ENCODE results near the gene NLRP6. TPM values are rescaled to one million over a fixed set of nuclear protein-coding genes. Genes with fewer than 3 reads are reported as not detected.

Gene NLRP6
- total RNA-seq, 1 donor: not detected

- DNase-seq (ENCODE audit: insufficient read length, low spot score, missing footprints): no peak
- Histone ChIP-seq H3K9me3 (ENCODE audit: low read depth, low read length) (no peaks in the 10 kb centered on the region), H3K4me1 (ENCODE audit: insufficient read depth, low read length) (no peaks in the 10 kb centered on the region), H3K4me2 (ENCODE audit: insufficient read depth, low read length) (no peak overlapping the region), H3K27me3 (ENCODE audit: insufficient read depth, low read length) (no peaks in the 10 kb centered on the region), H2AFZ (ENCODE audit: low read length) (no peak overlapping the region), H3K27ac (ENCODE audit: low read depth, low read length) (no peak overlapping the region), H3K4me3 (ENCODE audit: insufficient read depth, low read length) (no peak overlapping the region), H3K36me3 (ENCODE audit: insufficient read depth, low read length) (peaks cover 47% of the 10 kb centered on the region), H4K20me1 (ENCODE audit: insufficient read depth, low read length) (peaks cover 4% of the 10 kb centered on the region), H3K79me2 (ENCODE audit: insufficient read depth, low read length) (no peaks in the 10 kb centered on the region)
- no peak for TF ChIP-seq CTCF (IDR thresholded peaks at IDR 0.05; ENCODE audit: extremely low read depth, low read depth, low read length)
Observed at GRCh38 chr11:253160-253885, 24.9 kb upstream of the NLRP6 start.

- H4K20me1 ChIP-seq (ENCODE audit: insufficient read depth, low read length): peaks cover 4% of the 10 kb centered on the region
- H3K4me1 ChIP-seq (ENCODE audit: insufficient read depth, low read length): no peaks in the 10 kb centered on the region
- DNase-seq (ENCODE audit: insufficient read length, low spot score, missing footprints): no peak
- H3K9me3 ChIP-seq (ENCODE audit: low read depth, low read length): no peaks in the 10 kb centered on the region
- TF ChIP-seq CTCF (IDR thresholded peaks at IDR 0.05; ENCODE audit: extremely low read depth, low read depth, low read length): no peak
- no peak overlapping the region for H3K4me2 ChIP-seq (ENCODE audit: insufficient read depth, low read length)
- H2AFZ ChIP-seq (ENCODE audit: low read length): no peak overlapping the region
- no peak overlapping the region for H3K4me3 ChIP-seq (ENCODE audit: insufficient read depth, low read length)
- H3K27ac ChIP-seq (ENCODE audit: low read depth, low read length): no peak overlapping the region
- peaks cover 42% of the 10 kb centered on the region for H3K36me3 ChIP-seq (ENCODE audit: insufficient read depth, low read length)
- H3K79me2 ChIP-seq (ENCODE audit: insufficient read depth, low read length): no peaks in the 10 kb centered on the region
- H3K27me3 ChIP-seq (ENCODE audit: insufficient read depth, low read length): peaks cover 2% of the 10 kb centered on the region
Observed at GRCh38 chr11:253886-254270, 24.3 kb upstream of the NLRP6 start.

DNA sequence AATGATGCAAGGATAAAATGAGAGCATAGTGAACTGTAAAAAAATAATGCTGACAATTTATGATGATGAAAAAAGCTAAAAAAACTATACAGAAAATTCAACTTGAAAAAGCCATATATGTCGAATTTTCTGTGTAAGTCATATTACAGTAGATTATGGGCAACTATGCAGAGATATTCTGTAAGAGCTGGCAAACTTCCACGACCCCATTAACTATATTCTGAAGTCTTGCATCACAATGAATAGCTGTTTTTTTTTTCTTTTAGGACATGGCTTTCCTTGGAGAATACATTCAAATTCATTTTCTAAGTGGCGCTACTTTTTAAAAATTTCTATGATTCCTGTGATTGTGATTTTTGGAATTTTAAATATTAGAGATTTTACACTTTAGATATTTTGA, 23.0 kb upstream of the NLRP6 start:
- H3K4me2 ChIP-seq (ENCODE audit: insufficient read depth, low read length): no peak overlapping the region
- no peaks in the 10 kb centered on the region for H3K9me3 ChIP-seq (ENCODE audit: low read depth, low read length)
- H3K4me3 ChIP-seq (ENCODE audit: insufficient read depth, low read length): no peak overlapping the region
- no peak for DNase-seq (ENCODE audit: insufficient read length, low spot score, missing footprints)
- H3K27me3 ChIP-seq (ENCODE audit: insufficient read depth, low read length): peaks cover 11% of the 10 kb centered on the region
- no peak overlapping the region for H2AFZ ChIP-seq (ENCODE audit: low read length)
- peaks cover 3% of the 10 kb centered on the region for H4K20me1 ChIP-seq (ENCODE audit: insufficient read depth, low read length)
- H3K79me2 ChIP-seq (ENCODE audit: insufficient read depth, low read length): no peaks in the 10 kb centered on the region
- H3K4me1 ChIP-seq (ENCODE audit: insufficient read depth, low read length): no peaks in the 10 kb centered on the region
- H3K36me3 ChIP-seq (ENCODE audit: insufficient read depth, low read length): peaks cover 32% of the 10 kb centered on the region
- TF ChIP-seq CTCF (IDR thresholded peaks at IDR 0.05; ENCODE audit: extremely low read depth, low read depth, low read length): no peak
- no peak overlapping the region for H3K27ac ChIP-seq (ENCODE audit: low read depth, low read length)

DNA sequence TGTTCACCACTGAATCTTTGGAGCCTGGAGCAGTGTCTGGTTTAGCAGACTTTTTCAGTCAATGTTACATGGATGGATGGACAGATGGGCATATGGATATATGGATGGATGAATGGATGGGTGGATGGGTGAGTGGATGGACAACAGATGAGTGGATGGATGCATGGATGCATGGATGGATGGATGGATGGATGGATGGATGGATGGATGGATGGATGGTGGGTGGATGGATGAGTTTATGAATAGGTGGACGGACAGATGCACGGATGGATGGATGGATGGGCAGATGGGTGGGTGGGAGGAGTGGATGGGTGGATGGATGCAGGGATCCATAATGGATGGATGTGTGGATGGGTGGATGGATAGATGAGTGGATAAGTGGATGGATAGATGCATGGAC, 22.4 kb upstream of the NLRP6 start:
- Histone ChIP-seq H3K79me2 (ENCODE audit: insufficient read depth, low read length) (no peaks in the 10 kb centered on the region), H3K9me3 (ENCODE audit: low read depth, low read length) (no peaks in the 10 kb centered on the region), H4K20me1 (ENCODE audit: insufficient read depth, low read length) (no peaks in the 10 kb centered on the region), H2AFZ (ENCODE audit: low read length) (no peak overlapping the region), H3K4me2 (ENCODE audit: insufficient read depth, low read length) (no peak overlapping the region), H3K27ac (ENCODE audit: low read depth, low read length) (no peak overlapping the region), H3K4me3 (ENCODE audit: insufficient read depth, low read length) (no peak overlapping the region), H3K36me3 (ENCODE audit: insufficient read depth, low read length) (peaks cover 25% of the 10 kb centered on the region), H3K27me3 (ENCODE audit: insufficient read depth, low read length) (peaks cover 11% of the 10 kb centered on the region), H3K4me1 (ENCODE audit: insufficient read depth, low read length) (no peaks in the 10 kb centered on the region)
- no peak for TF ChIP-seq CTCF (IDR thresholded peaks at IDR 0.05; ENCODE audit: extremely low read depth, low read depth, low read length)
- DNase-seq (ENCODE audit: insufficient read length, low spot score, missing footprints): no peak
